B cell (primary cell): ENCODE results near the gene SPACA9. TPM values are rescaled to one million over a fixed set of nuclear protein-coding genes. Genes with fewer than 3 reads are reported as not detected.

ENCODE experiments used
- ATAC-seq: fragments of 200-7000 bp; cut with Tn5 transposase; one replicate; pipeline ENCODE4 v1.10.0; 2021; ENCODE audit warnings: low read depth, mild to moderate bottlenecking, moderate number of reproducible peaks, moderate library complexity
- CTCF ChIA-PET: fragments of 350-600 bp; sonication (Branson Sonifier 250); formaldehyde crosslinking; loops from one replicate; lab custom pipeline; 2021; ENCODE audit warnings: antibody characterized with exemption, inconsistent platforms; lab: Charles Lee
- POLR2A ChIA-PET: fragments of 350-600 bp; sonication (Branson Sonifier 250); formaldehyde crosslinking; loops from one replicate; lab custom pipeline; 2021; ENCODE audit warnings: antibody characterized with exemption; lab: Charles Lee
- DNase-seq: peaks from one replicate; pipeline ENCODE4 v3.0.0; 2013
- H2AFZ ChIP-seq: 2 replicates; pipeline ENCODE4 v1.6.1; 2012; ENCODE audit warnings: mild to moderate bottlenecking, low read depth, low read length; ENCODE audit not compliant: insufficient read depth, poor library complexity, severe bottlenecking
- H3K27ac ChIP-seq, 2 donors: 1 replicate in 1 of 2; 2 replicates in 1 of 2; pipeline ENCODE4 v1.5.1; 2012 to 2013; ENCODE audit warnings: low read length in 2 of 2, mild to moderate bottlenecking in 2 of 2, moderate library complexity in 1 of 2
- H3K27me3 ChIP-seq, 4 experiments: fragments of 200-600 bp in 1 of 4; sonication (generic) in 1 of 4; replicated peaks in 1 of 4; 1 replicate in 2 of 4; 2 replicates in 2 of 4; pipeline versions ENCODE4 v1.6.1 to v1.7.0; 2013 to 2016; ENCODE audit warnings: low read length in 3 of 4, mild to moderate bottlenecking in 2 of 4, mixed read lengths in 1 of 4, moderate library complexity in 1 of 4; ENCODE audit not compliant: insufficient read depth in 4 of 4, control insufficient read depth in 3 of 4; ENCODE audit errors: control extremely low read depth in 1 of 4
- H3K36me3 ChIP-seq, 2 experiments: replicated peaks in 1 of 2; 1 replicate in 1 of 2; 2 replicates in 1 of 2; pipeline versions ENCODE4 v1.6.1 to v1.7.1; 2013; ENCODE audit warnings: low read length in 1 of 2; ENCODE audit not compliant: insufficient read depth in 2 of 2, control insufficient read depth in 1 of 2; ENCODE audit errors: control extremely low read depth in 1 of 2, extremely low read depth in 1 of 2
- H3K4me1 ChIP-seq, 2 donors: fragments of 200-600 bp in 1 of 2; sonication (generic) in 1 of 2; 1 replicate in 1 of 2; 2 replicates in 1 of 2; pipeline versions ENCODE4 v1.5.1 to v1.6.1; 2013 to 2017; ENCODE audit warnings: low read length in 2 of 2; ENCODE audit not compliant: control insufficient read depth in 2 of 2, insufficient read depth in 2 of 2
- H3K4me2 ChIP-seq: replicated peaks from 2 replicates; pipeline ENCODE3; 2012; ENCODE audit warnings: mild to moderate bottlenecking, low read depth, low read length; ENCODE audit not compliant: poor library complexity, severe bottlenecking
- H3K4me3 ChIP-seq, 5 experiments: fragments of 200-600 bp in 1 of 5; sonication (generic) in 1 of 5; 1 replicate in 3 of 5; 2 replicates in 2 of 5; pipeline versions ENCODE4 v1.5.1 to v1.7.0; 2011 to 2016; ENCODE audit warnings: low read length in 4 of 5, mild to moderate bottlenecking in 4 of 5, low read depth in 2 of 5, control low read depth in 1 of 5, moderate library complexity in 1 of 5; ENCODE audit not compliant: insufficient read depth in 1 of 5; ENCODE audit errors: control extremely low read depth in 1 of 5, extremely low read depth in 1 of 5
- H3K79me2 ChIP-seq: fragments of 200-600 bp; sonication (generic); one replicate; pipeline ENCODE4 v1.6.0; 2016; ENCODE audit warnings: low read length; ENCODE audit not compliant: control insufficient read depth, insufficient read depth
- H3K9ac ChIP-seq: fragments of 200-600 bp; sonication (generic); 2 replicates; pipeline ENCODE4 v1.6.1; 2017; ENCODE audit warnings: mild to moderate bottlenecking, low read length, moderate library complexity
- H3K9me3 ChIP-seq, 3 donors: one replicate each; pipeline versions ENCODE4 v1.6.1 to v1.7.1; 2013; ENCODE audit warnings: low read length in 2 of 3; ENCODE audit not compliant: control insufficient read depth in 2 of 3, insufficient read depth in 1 of 3; ENCODE audit errors: control extremely low read depth in 1 of 3
- H4K20me1 ChIP-seq: 2 replicates; pipeline ENCODE4 v1.6.0; 2012; ENCODE audit warnings: mild to moderate bottlenecking, low read length; ENCODE audit not compliant: insufficient read depth, control insufficient read depth, poor library complexity, severe bottlenecking
- H3K27ac Mint-ChIP-seq: one replicate; pipeline ENCODE4 v1.8.0; 2021; ENCODE audit warnings: mixed read lengths
- H3K27me3 Mint-ChIP-seq: one replicate; pipeline ENCODE4 v1.8.0; 2021; ENCODE audit warnings: mixed read lengths
- H3K4me1 Mint-ChIP-seq: one replicate; pipeline ENCODE4 v1.8.0; 2021; ENCODE audit warnings: mixed read lengths
- H3K4me3 Mint-ChIP-seq: one replicate; pipeline ENCODE4 v1.8.0; 2021; ENCODE audit warnings: mixed read lengths
- H3K9me3 Mint-ChIP-seq: one replicate; pipeline ENCODE4 v1.8.0; 2022; ENCODE audit warnings: mixed read lengths; ENCODE audit not compliant: insufficient read depth
- CTCF ChIP-seq: fragments of 200-600 bp; IDR thresholded peaks from one replicate; pipeline ENCODE4 v1.8.0; 2022; ENCODE audit warnings: antibody characterized with exemption, mild to moderate bottlenecking
- EZH2 ChIP-seq: IDR thresholded peaks from 2 replicates; pipeline ENCODE4 v1.6.1; 2012; ENCODE audit warnings: borderline replicate concordance, low read depth, mild to moderate bottlenecking, moderate library complexity, low read length; ENCODE audit not compliant: insufficient read depth, poor library complexity, severe bottlenecking
- WGBS: methylation state at CpG from one replicate; pipeline ENCODE4 v1.1.5; 2013; ENCODE audit warnings: missing lambda C conversion rate; ENCODE audit not compliant: insufficient coverage; 5-methylcytosine and 5-hydroxymethylcytosine counted together
- intact Hi-C: fragments of 100-400 bp; cut with micrococcal nuclease; formaldehyde crosslinking; loops from one replicate; pipeline ENCODE4 v1.10.0; 2022
- polyA plus RNA-seq: library from polyadenylated mRNA; depleted of rRNA; stranded (reverse); fragments of >200 nt; gene quantifications from 2 replicates; pipeline ENCODE4 v1.2.3, GENCODE V29; 2012
- total RNA-seq, 2 donors: library from RNA; stranded (reverse); fragments of 120-200 nt in 1 of 2; gene quantifications; 1 replicate in 1 of 2; 2 replicates in 1 of 2; pipeline versions ENCODE4 v1.2.3 to v1.2.4, GENCODE V29; 2013 to 2022

The SPACA9 gene
- total and polyA plus RNA-seq, 2 donors (not counting 1 experiment from before 2014, with no cell fraction given), result 2.8 to 4.5 TPM

GRCh38 chr9:132909311-132909710, 30.6 kb downstream of the SPACA9 start:
- no peaks in the 10 kb centered on the region for H4K20me1 ChIP-seq
- Mint-ChIP-seq H3K27ac (no peak overlapping the region), H3K27me3 (no peaks in the 10 kb centered on the region), H3K4me1 (no peaks in the 10 kb centered on the region), H3K9me3 (no peaks in the 10 kb centered on the region), H3K4me3 (no peak overlapping the region)
- H2AFZ ChIP-seq, result no peak overlapping the region
- no peak overlapping the region for H3K4me2 ChIP-seq
- DNase-seq, result no peak
- no peak overlapping the region for H3K4me3 ChIP-seq
- POLR2A ChIA-PET, result no interaction called here
- H3K79me2 ChIP-seq, result no peaks in the 10 kb centered on the region
- H3K4me1 ChIP-seq, result no peaks in the 10 kb centered on the region
- TF ChIP-seq EZH2 (no peak), CTCF (no peak)
- no peak overlapping the region for H3K27ac ChIP-seq
- no peak overlapping the region for H3K9ac ChIP-seq
- 88% methylated on average over 1 of the region's 2 CpGs for WGBS
- intact Hi-C loops, result loop anchor here (10.0 kb wide), 1 partner anchor 235 kb away; the partner anchor contains the start of gene GTF3C4
- no peaks in the 10 kb centered on the region for H3K9me3 ChIP-seq
- no peaks in the 10 kb centered on the region for H3K27me3 ChIP-seq
- H3K36me3 ChIP-seq, result peaks cover 0 to 60% of the 10 kb centered on the region in 2 experiments
- CTCF ChIA-PET, result interaction anchor here (2.2 kb wide), 1 partner anchor 9 kb away, joined by 7 read pairs; no protein-coding TSS in a partner anchor
- no peak for ATAC-seq

- Histone ChIP-seq H3K9ac (no peak overlapping the region), H3K4me2 (no peak overlapping the region), H3K9me3 (no peaks in the 10 kb centered on the region), H4K20me1 (no peaks in the 10 kb centered on the region), H3K79me2 (no peaks in the 10 kb centered on the region), H3K27me3 (no peaks in the 10 kb centered on the region), H3K36me3 (peaks cover 0 to 51% of the 10 kb centered on the region in 2 experiments), H3K27ac (no peak overlapping the region), H3K4me1 (no peaks in the 10 kb centered on the region), H2AFZ (no peak overlapping the region), H3K4me3 (no peak overlapping the region)
- no peaks in the 10 kb centered on the region for H3K9me3 Mint-ChIP-seq
- intact Hi-C loops, result no loop called here
- no peak for TF ChIP-seq CTCF
- TF ChIP-seq EZH2, result no peak
- no peaks in the 10 kb centered on the region for H3K4me1 Mint-ChIP-seq
- no peaks in the 10 kb centered on the region for H3K27me3 Mint-ChIP-seq
- no peak for DNase-seq
- no peak overlapping the region for H3K4me3 Mint-ChIP-seq
- CTCF ChIA-PET, result interaction anchor here (1.8 kb wide), 1 partner anchor 9 kb away, joined by 5 read pairs; no protein-coding TSS in a partner anchor
- ATAC-seq, result no peak
- 92% methylated on average over 5 of the region's 6 CpGs for WGBS
- POLR2A ChIA-PET, result interaction anchor here (0.7 kb wide), 1 partner anchor 15 kb away, joined by 3 read pairs; no protein-coding TSS in a partner anchor
- no peak overlapping the region for H3K27ac Mint-ChIP-seq
Measured at GRCh38 chr9:132910376-132910775, 31.7 kb downstream of the SPACA9 start.
